K562 (cell line): Measurements from ENCODE around the gene ROBO1. TPM values are rescaled to one million over a fixed set of nuclear protein-coding genes. Genes with fewer than 3 reads are reported as not detected.

Source experiments
- MCM5 ChIP-seq: fragments of 450-650 bp; IDR thresholded peaks from 2 replicates; pipeline ENCODE4 v1.6.1; 2016; ENCODE audit warnings: low read depth
- RAD21 ChIP-seq, 2 experiments: fragments of 250-450 bp in 1 of 2; fragments of 450-650 bp in 1 of 2; sonication (Bioruptor Pico) in 1 of 2; formaldehyde crosslinking in 1 of 2; IDR thresholded peaks in 1 of 2; conservative IDR thresholded peaks in 1 of 2; 2 replicates each; pipeline versions ENCODE4 v1.4.0 to v1.8.0; 2020 to 2022; ENCODE audit warnings: mild to moderate bottlenecking in 2 of 2, moderate library complexity in 1 of 2
- RFX5 ChIP-seq: IDR thresholded peaks from 2 replicates; pipeline ENCODE4 v1.6.1; 2011; ENCODE audit warnings: low read depth, mild to moderate bottlenecking, improper control_type of control experiment, low read length
- ZNF23 ChIP-seq: fragments of 250-450 bp; sonication (Bioruptor Pico); IDR thresholded peaks from 2 replicates; pipeline ENCODE4 v1.4.0; 2020; ENCODE audit warnings: mild to moderate bottlenecking
- polyA plus RNA-seq, 8 experiments: library from polyadenylated mRNA; depleted of rRNA in 4 of 8; stranded (reverse) in 5 of 8; unstranded in 3 of 8; fragments of >200 nt; fragmentation: Nextera tagmentation in 2 of 8; fragmentation: Illumina TruSeq in 1 of 8; extraction: Ambion mirVana in 2 of 8; extraction: Trizol in 1 of 8; gene quantifications; 2 replicates each; pipeline versions ENCODE4 v1.2.1 to v1.2.3, GENCODE V29; 2011 to 2014; ENCODE audit warnings: inconsistent platforms in 1 of 8, missing spikeins in 1 of 8
- total RNA-seq, 7 experiments: library from RNA; depleted of rRNA in 6 of 7; stranded (reverse); fragments of >200 nt in 6 of 7; fragmentation: Illumina TruSeq in 2 of 7; extraction: Trizol in 2 of 7; gene quantifications; 2 replicates each; pipeline versions ENCODE4 v1.2.1 to v1.2.3, GENCODE V29; 2011 to 2021; ENCODE audit warnings: low replicate concordance in 1 of 7
- TF ChIP-seq, protein P1 (sequence below), 3 experiments: IDR thresholded peaks in 2 of 3; conservative IDR thresholded peaks in 1 of 3; 2 replicates each; pipeline ENCODE4 v1.5.1; 2011 to 2012; ENCODE audit warnings: low read length in 3 of 3, mild to moderate bottlenecking in 3 of 3, control low read depth in 2 of 3, improper control_type of control experiment in 1 of 3, inconsistent platforms in 1 of 3, low read depth in 1 of 3, mixed read lengths in 1 of 3, moderate library complexity in 1 of 3; ENCODE audit not compliant: insufficient read depth in 2 of 3
- TF ChIP-seq, protein P2 (sequence below): fragments of 450-650 bp; formaldehyde crosslinking; IDR thresholded peaks from 2 replicates; pipeline ENCODE4 v1.4.0; 2020; ENCODE audit warnings: mild to moderate bottlenecking, moderate library complexity

The ROBO1 gene
- total and polyA plus RNA-seq, 9 of the 15 experiments (the other 6 are each of a cell fraction or from before 2014, with no cell fraction given): 0.01 to 0.53 (median 0.17) TPM; not detected in 5

DNA sequence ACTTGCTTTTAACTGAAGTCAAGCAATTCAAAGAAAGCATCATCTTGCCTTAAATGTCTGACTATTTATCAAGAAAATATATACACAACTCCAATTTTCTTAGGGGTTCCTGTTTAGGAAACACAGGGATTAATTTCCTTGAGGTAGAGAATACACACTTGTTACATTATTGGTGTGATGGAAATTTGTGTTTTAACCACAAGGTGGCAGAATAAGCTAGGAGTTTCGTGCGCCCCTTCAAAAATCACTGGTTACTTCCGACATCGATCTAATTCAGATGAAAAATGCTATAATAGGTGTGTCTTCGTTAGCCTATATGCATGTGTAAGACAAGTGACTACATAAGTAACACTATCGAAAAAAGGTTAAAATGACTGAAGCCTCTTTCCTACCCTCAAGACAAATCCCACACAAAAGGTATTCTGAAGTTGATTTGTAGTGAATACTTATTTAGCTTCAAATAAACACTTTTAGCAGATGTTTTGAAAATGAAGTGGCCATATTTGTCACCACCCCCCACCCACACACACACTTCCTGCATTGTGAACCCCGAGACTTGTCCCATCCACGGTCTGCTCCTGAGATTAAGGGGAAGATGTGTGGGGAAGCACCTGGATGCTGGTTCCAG is 246.5 kb downstream of the ROBO1 start (continued):
- TF ChIP-seq, protein P1, sequence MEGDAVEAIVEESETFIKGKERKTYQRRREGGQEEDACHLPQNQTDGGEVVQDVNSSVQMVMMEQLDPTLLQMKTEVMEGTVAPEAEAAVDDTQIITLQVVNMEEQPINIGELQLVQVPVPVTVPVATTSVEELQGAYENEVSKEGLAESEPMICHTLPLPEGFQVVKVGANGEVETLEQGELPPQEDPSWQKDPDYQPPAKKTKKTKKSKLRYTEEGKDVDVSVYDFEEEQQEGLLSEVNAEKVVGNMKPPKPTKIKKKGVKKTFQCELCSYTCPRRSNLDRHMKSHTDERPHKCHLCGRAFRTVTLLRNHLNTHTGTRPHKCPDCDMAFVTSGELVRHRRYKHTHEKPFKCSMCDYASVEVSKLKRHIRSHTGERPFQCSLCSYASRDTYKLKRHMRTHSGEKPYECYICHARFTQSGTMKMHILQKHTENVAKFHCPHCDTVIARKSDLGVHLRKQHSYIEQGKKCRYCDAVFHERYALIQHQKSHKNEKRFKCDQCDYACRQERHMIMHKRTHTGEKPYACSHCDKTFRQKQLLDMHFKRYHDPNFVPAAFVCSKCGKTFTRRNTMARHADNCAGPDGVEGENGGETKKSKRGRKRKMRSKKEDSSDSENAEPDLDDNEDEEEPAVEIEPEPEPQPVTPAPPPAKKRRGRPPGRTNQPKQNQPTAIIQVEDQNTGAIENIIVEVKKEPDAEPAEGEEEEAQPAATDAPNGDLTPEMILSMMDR (IDR thresholded peaks at IDR 0.05 in 2 of 3, conservative IDR thresholded peaks at IDR 0.05 in 1 of 3; ENCODE audit: insufficient read depth in 2 of 3, low read depth in 1 of 3, low read length in 3 of 3): peak in 2 of 3 experiments; percentile 10 to 46; a peak in 3 of 6 replicates
- TF ChIP-seq, protein P2, sequence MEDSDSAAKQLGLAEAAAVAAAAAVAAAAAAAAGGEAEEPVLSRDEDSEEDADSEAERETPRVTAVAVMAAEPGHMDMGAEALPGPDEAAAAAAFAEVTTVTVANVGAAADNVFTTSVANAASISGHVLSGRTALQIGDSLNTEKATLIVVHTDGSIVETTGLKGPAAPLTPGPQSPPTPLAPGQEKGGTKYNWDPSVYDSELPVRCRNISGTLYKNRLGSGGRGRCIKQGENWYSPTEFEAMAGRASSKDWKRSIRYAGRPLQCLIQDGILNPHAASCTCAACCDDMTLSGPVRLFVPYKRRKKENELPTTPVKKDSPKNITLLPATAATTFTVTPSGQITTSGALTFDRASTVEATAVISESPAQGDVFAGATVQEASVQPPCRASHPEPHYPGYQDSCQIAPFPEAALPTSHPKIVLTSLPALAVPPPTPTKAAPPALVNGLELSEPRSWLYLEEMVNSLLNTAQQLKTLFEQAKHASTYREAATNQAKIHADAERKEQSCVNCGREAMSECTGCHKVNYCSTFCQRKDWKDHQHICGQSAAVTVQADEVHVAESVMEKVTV: 0 out of 2 replicates have a peak, but pooled peaks have one; percentile 9
- TF ChIP-seq ZNF23 (CRISPR knock-in tag) (no peak), RFX5 (no peak), RAD21 (CRISPR knock-in tag; conservative IDR thresholded peaks at IDR 0.05 in 1 of 2, IDR thresholded peaks at IDR 0.05 in 1 of 2) (peak; percentile 36 to 65; a peak in 3 of 4 replicates), MCM5 (no peak)
